GM12878 (cell line): ENCODE measurements around the gene TSC22D1. TPM values are rescaled to one million over a fixed set of nuclear protein-coding genes. Genes with fewer than 3 reads are reported as not detected.

Experiments
- ATAC-seq: fragments of 200-7000 bp; cut with Tn5 transposase; 3 replicates; pipeline ENCODE4 v1.9.1; 2020; ENCODE audit warnings: mild to moderate bottlenecking, moderate library complexity
- BruUV-seq: library from RNA; stranded (reverse); fragments of 400-500 nt; replicated peaks from 2 replicates; lab custom pipeline; 2021; lab: Mats Ljungman, UMichigan
- CTCF ChIA-PET: fragments of 300-600 bp; sonication (Branson Sonifier 250); formaldehyde crosslinking; extraction: SDS; loops from one replicate; lab custom pipeline; 2021; ENCODE audit warnings: inconsistent platforms; lab: Yijun Ruan, JAX
- POLR2A ChIA-PET: fragments of 350-600 bp; formaldehyde crosslinking; extraction: SDS; loops from one replicate; lab custom pipeline; 2021; ENCODE audit warnings: inconsistent platforms; lab: Charles Lee
- RAD21 ChIA-PET: fragments of 300-600 bp; sonication (Branson Sonifier 250); formaldehyde crosslinking; loops from one replicate; lab custom pipeline; 2023; ENCODE audit warnings: antibody characterized with exemption; ENCODE audit not compliant: unreplicated experiment; lab: Charles Lee
- SMC1A ChIA-PET: fragments of 300-600 bp; sonication (Branson Sonifier 250); formaldehyde crosslinking; loops from one replicate; lab custom pipeline; 2023; ENCODE audit not compliant: unreplicated experiment, uncharacterized antibody; lab: Charles Lee
- DNase-seq: peaks from one replicate; pipeline ENCODE4 v3.0.0-alpha.2; 2011; ENCODE audit warnings: low read depth, low spot score
- FAIRE-seq: peaks from 3 replicates; lab custom pipeline; 2011; peaks lifted over from hg19 to GRCh38; lab: Jason Lieb, UNC
- H2AFZ ChIP-seq: 2 replicates; pipeline ENCODE4 v1.6.0; 2011; ENCODE audit warnings: low read depth, low read length, control low read depth; ENCODE audit not compliant: control insufficient read depth
- H3K27ac ChIP-seq: 2 replicates; pipeline ENCODE4 v1.5.1; 2011; ENCODE audit warnings: control low read depth; ENCODE audit not compliant: control insufficient read depth, insufficient read depth
- H3K27me3 ChIP-seq, 2 experiments: replicated peaks in 1 of 2; 2 replicates each; pipeline versions ENCODE4 v1.6.0 to v1.6.1; 2011; ENCODE audit warnings: low read length in 1 of 2; ENCODE audit not compliant: control insufficient read depth in 2 of 2, insufficient read depth in 2 of 2
- H3K36me3 ChIP-seq, 2 experiments: 2 replicates each; pipeline ENCODE4 v1.5.1; 2011; ENCODE audit warnings: low read length in 1 of 2; ENCODE audit not compliant: control insufficient read depth in 2 of 2, insufficient read depth in 2 of 2
- H3K4me1 ChIP-seq: 2 replicates; pipeline ENCODE4 v1.6.1; 2011; ENCODE audit warnings: mild to moderate bottlenecking, low read length, moderate library complexity, mixed read lengths; ENCODE audit not compliant: control insufficient read depth, insufficient read depth
- H3K4me2 ChIP-seq: 2 replicates; pipeline ENCODE4 v1.6.0; 2011; ENCODE audit warnings: control low read depth; ENCODE audit not compliant: control insufficient read depth, insufficient read depth
- H3K4me3 ChIP-seq: fragments of 200-600 bp; sonication (generic); 2 replicates; pipeline ENCODE4 v1.5.1; 2016
- H3K79me2 ChIP-seq: 2 replicates; pipeline ENCODE4 v1.6.0; 2011; ENCODE audit warnings: low read length; ENCODE audit not compliant: control insufficient read depth, insufficient read depth
- H3K9ac ChIP-seq: 2 replicates; pipeline ENCODE4 v1.8.0; 2011; ENCODE audit warnings: low read length, control low read depth, mixed read lengths; ENCODE audit not compliant: control insufficient read depth, insufficient read depth
- H3K9me3 ChIP-seq: replicated peaks from 3 replicates; pipeline ENCODE4 v1.5.1; 2011; ENCODE audit warnings: mild to moderate bottlenecking, low read length; ENCODE audit not compliant: control insufficient read depth, insufficient read depth
- H4K20me1 ChIP-seq: 2 replicates; pipeline ENCODE4 v1.6.0; 2011; ENCODE audit not compliant: control insufficient read depth, insufficient read depth
- CBFB ChIP-seq: IDR thresholded peaks from 2 replicates; pipeline ENCODE4 v1.6.1; 2016; ENCODE audit warnings: antibody characterized with exemption, low read depth
- E2F4 ChIP-seq: IDR thresholded peaks from 2 replicates; pipeline ENCODE4 v1.6.1; 2012; ENCODE audit warnings: low read depth, low read length, improper control_type of control experiment
- JUND ChIP-seq: IDR thresholded peaks from 2 replicates; pipeline ENCODE4 v1.6.1; 2012; ENCODE audit warnings: low read depth, mild to moderate bottlenecking, low read length, improper control_type of control experiment, moderate library complexity
- MTA3 ChIP-seq: IDR thresholded peaks from 2 replicates; pipeline ENCODE4 v1.6.1; 2012; ENCODE audit warnings: low read length, inconsistent platforms, borderline replicate concordance
- TARDBP ChIP-seq: IDR thresholded peaks from 2 replicates; pipeline ENCODE4 v1.6.1; 2016; ENCODE audit warnings: borderline replicate concordance
- TCF7 ChIP-seq: IDR thresholded peaks from 2 replicates; pipeline ENCODE4 v1.6.1; 2014; ENCODE audit warnings: antibody characterized with exemption, borderline replicate concordance
- USF2 ChIP-seq: IDR thresholded peaks from 2 replicates; pipeline ENCODE4 v1.6.1; 2011; ENCODE audit warnings: low read depth, low read length, improper control_type of control experiment, borderline replicate concordance
- WGBS: methylation state at CpG from one replicate; pipeline ENCODE4 v1.1.6; 2016; ENCODE audit warnings: low lambda C conversion rate; ENCODE audit not compliant: insufficient replicate concordance, insufficient coverage; ENCODE audit errors: missing lambda C conversion rate; 5-methylcytosine and 5-hydroxymethylcytosine counted together
- in situ Hi-C: fragments of 300-500 bp; cut with MboI; formaldehyde crosslinking; loops from 9 replicates; pipeline ENCODE4 v1.14.3; 2018; ENCODE audit warnings: mixed read lengths
- intact Hi-C: fragments of 100-400 bp; cut with micrococcal nuclease; formaldehyde crosslinking; loops from one replicate; pipeline ENCODE4 v1.14.2; 2022; ENCODE audit not compliant: unreplicated experiment
- polyA plus RNA-seq, 11 experiments: library from polyadenylated mRNA; depleted of rRNA in 4 of 11; unstranded in 6 of 11; stranded (reverse) in 5 of 11; fragments of >200 nt; fragmentation: Nextera tagmentation in 4 of 11; fragmentation: Illumina TruSeq in 1 of 11; extraction: Ambion mirVana in 4 of 11; extraction: Trizol in 1 of 11; gene quantifications; 1 replicate in 1 of 11; 2 replicates in 10 of 11; pipeline versions ENCODE4 v1.2.1 to v1.2.3, GENCODE V29; 2011 to 2016; ENCODE audit warnings: inconsistent platforms in 2 of 11, missing spikeins in 2 of 11, low read depth in 1 of 11
- total RNA-seq, 4 experiments: library from RNA; depleted of rRNA in 3 of 4; stranded (reverse); fragments of >200 nt in 3 of 4; fragmentation: Illumina TruSeq in 1 of 4; extraction: Trizol in 1 of 4; gene quantifications; 2 replicates each; pipeline versions ENCODE4 v1.2.1 to v1.2.3, GENCODE V29; 2013 to 2021

Gene TSC22D1
- total and polyA plus RNA-seq, 10 of the 15 experiments (the other 5 are each of a cell fraction or from before 2014, with no cell fraction given): 0.37 to 15.7 (median 7.5) TPM

DNA sequence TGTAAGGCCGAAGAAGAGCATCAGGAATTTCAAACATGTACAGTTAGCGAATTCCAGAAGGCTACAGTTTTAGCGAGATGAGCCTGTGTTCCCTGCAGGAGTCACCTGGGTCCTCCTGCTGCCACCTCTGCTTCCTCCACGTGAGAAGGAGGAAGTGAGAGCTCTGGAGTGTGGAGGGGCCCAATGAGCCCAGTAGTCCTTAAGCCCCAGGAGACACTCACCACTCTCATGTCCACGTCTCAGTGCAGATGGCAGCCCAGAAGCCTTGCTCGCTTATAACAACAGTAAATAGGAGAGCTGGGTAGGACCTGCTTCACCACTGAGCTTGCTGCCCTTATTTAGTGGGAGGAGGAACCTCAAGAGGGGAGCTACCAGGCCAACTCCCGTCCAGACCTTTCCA, 158.3 kb downstream of the TSC22D1 start (continued):
- TF ChIP-seq TARDBP: no peak
- TF ChIP-seq TCF7: no peak
- no peak for TF ChIP-seq CBFB

- no peak for TF ChIP-seq E2F4
- no peak for TF ChIP-seq JUND
- no peak for TF ChIP-seq MTA3
- no peak for TF ChIP-seq USF2
- no peaks in the 10 kb centered on the region for H3K4me1 ChIP-seq
- in situ Hi-C loops: no loop called here
- WGBS: 52% methylated on average over 8 of the region's 8 CpGs
- peaks cover 1 to 3% of the 10 kb centered on the region in 2 experiments; a peak in 2 of 4 replicates for H3K27me3 ChIP-seq
- H2AFZ ChIP-seq: no peak overlapping the region
- no peak overlapping the region for H3K4me2 ChIP-seq
- ATAC-seq (no peak), DNase-seq (no peak), FAIRE-seq (no peak)
- no peaks in the 10 kb centered on the region for H4K20me1 ChIP-seq
- H3K9ac ChIP-seq: no peak overlapping the region
- no peaks in the 10 kb centered on the region for H3K36me3 ChIP-seq
- ChIA-PET CTCF (interaction anchor here (1.6 kb wide), 1 partner anchor 22 kb away, joined by 6 read pairs; no protein-coding TSS in a partner anchor), POLR2A (no interaction called here), RAD21 (no interaction called here), SMC1A (interaction anchor here (0.9 kb wide), 1 partner anchor 16 kb away, joined by 4 read pairs; no protein-coding TSS in a partner anchor)
- no peaks in the 10 kb centered on the region; the same call in 2 of the 3 replicates for H3K9me3 ChIP-seq
- no TSS peak for BruUV-seq
- no peaks in the 10 kb centered on the region for H3K79me2 ChIP-seq
- H3K4me3 ChIP-seq: no peak overlapping the region
- intact Hi-C loops: no loop called here
- no peak overlapping the region for H3K27ac ChIP-seq
Measured at GRCh38 chr13:44417446-44417845, 158.7 kb downstream of the TSC22D1 start.
